KMS-11 (cell line): Measurements from ENCODE around the gene CDRT15L2.
"Not testable (repeated sequence)": the region's sequence is repeated elsewhere in the genome, so short reads cannot be mapped to it uniquely, and the experiment has no call there.

Experiments used
- H2AFZ ChIP-seq: fragments of 200-600 bp; sonication (generic); 2 replicates; pipeline ENCODE4 v1.6.1; 2016; ENCODE audit warnings: antibody characterized with exemption, mixed run types, low read depth
- H3K27ac ChIP-seq: fragments of 200-600 bp; sonication (generic); 2 replicates; pipeline ENCODE4 v1.6.1; 2016; ENCODE audit warnings: mild to moderate bottlenecking, mixed run types
- H3K27me3 ChIP-seq: fragments of 200-600 bp; sonication (generic); 2 replicates; pipeline ENCODE4 v1.6.1; 2017; ENCODE audit warnings: mild to moderate bottlenecking, low read depth, mixed run types, moderate library complexity; ENCODE audit not compliant: insufficient read depth
- H3K36me3 ChIP-seq: fragments of 200-600 bp; sonication (generic); 2 replicates; pipeline ENCODE4 v1.6.1; 2017; ENCODE audit warnings: mild to moderate bottlenecking, mixed run types; ENCODE audit not compliant: insufficient read depth
- H3K4me1 ChIP-seq: fragments of 200-600 bp; sonication (generic); 2 replicates; pipeline ENCODE4 v1.6.1; 2016; ENCODE audit warnings: mild to moderate bottlenecking, low read depth, mixed run types; ENCODE audit not compliant: poor library complexity, severe bottlenecking
- H3K4me2 ChIP-seq: fragments of 200-600 bp; sonication (generic); 2 replicates; pipeline ENCODE4 v1.7.0; 2016; ENCODE audit warnings: mild to moderate bottlenecking, mixed run types
- H3K4me3 ChIP-seq: fragments of 200-600 bp; sonication (generic); IDR thresholded peaks from 2 replicates; pipeline ENCODE4 v1.6.1; 2017; ENCODE audit warnings: low read depth, low read length, mixed read lengths; ENCODE audit not compliant: insufficient read depth
- H3K79me2 ChIP-seq: fragments of 200-600 bp; sonication (generic); 2 replicates; pipeline ENCODE4 v1.6.1; 2016; ENCODE audit warnings: low read depth, mixed run types; ENCODE audit not compliant: insufficient read depth
- H3K9ac ChIP-seq: fragments of 200-600 bp; sonication (generic); 2 replicates; pipeline ENCODE4 v1.6.1; 2016; ENCODE audit warnings: mild to moderate bottlenecking, mixed run types
- H4K20me1 ChIP-seq: fragments of 200-600 bp; sonication (generic); 2 replicates; pipeline ENCODE4 v1.6.1; 2016; ENCODE audit warnings: mild to moderate bottlenecking, mixed run types; ENCODE audit not compliant: insufficient read depth

The CDRT15L2 gene

GRCh38 chr17:20579424-20579823, at the start of gene CDRT15L2:
CDRT15L2 (plus strand) TSS chr17:20579724; CDS start chr17:20579744, 20 bp downstream.
- not testable (repeated sequence) for H3K4me3 ChIP-seq, H3K27ac ChIP-seq, H3K79me2 ChIP-seq, H4K20me1 ChIP-seq, H3K4me1 ChIP-seq, H3K4me2 ChIP-seq, H3K27me3 ChIP-seq, H2AFZ ChIP-seq, H3K36me3 ChIP-seq, H3K9ac ChIP-seq

- not testable (repeated sequence) for H4K20me1 ChIP-seq, H3K4me2 ChIP-seq, H3K27me3 ChIP-seq, H2AFZ ChIP-seq, H3K36me3 ChIP-seq, H3K27ac ChIP-seq, H3K4me3 ChIP-seq, H3K9ac ChIP-seq, H3K4me1 ChIP-seq, H3K79me2 ChIP-seq
Measured at GRCh38 chr17:20530104-20530503, 49.4 kb upstream of the CDRT15L2 start.

GRCh38 chr17:20532544-20533090, 46.9 kb upstream of the CDRT15L2 start:
- not testable (repeated sequence) for H2AFZ ChIP-seq, H3K9ac ChIP-seq, H3K36me3 ChIP-seq, H4K20me1 ChIP-seq, H3K79me2 ChIP-seq, H3K4me2 ChIP-seq, H3K27me3 ChIP-seq, H3K4me3 ChIP-seq, H3K4me1 ChIP-seq, H3K27ac ChIP-seq

GRCh38 chr17:20533206-20533605, 46.3 kb upstream of the CDRT15L2 start:
- not testable (repeated sequence) for H3K9ac ChIP-seq, H3K4me1 ChIP-seq, H4K20me1 ChIP-seq, H3K4me3 ChIP-seq, H3K79me2 ChIP-seq, H3K4me2 ChIP-seq, H2AFZ ChIP-seq, H3K36me3 ChIP-seq, H3K27me3 ChIP-seq, H3K27ac ChIP-seq

- H3K4me2 ChIP-seq, H3K27ac ChIP-seq, H3K79me2 ChIP-seq, H3K4me1 ChIP-seq, H3K9ac ChIP-seq, H3K36me3 ChIP-seq, H3K27me3 ChIP-seq, H4K20me1 ChIP-seq, H2AFZ ChIP-seq, H3K4me3 ChIP-seq: not testable (repeated sequence)
Measured at GRCh38 chr17:20534711-20535550, 44.6 kb upstream of the CDRT15L2 start.

GRCh38 chr17:20540414-20540813, 39.1 kb upstream of the CDRT15L2 start:
- not testable (repeated sequence) for H3K9ac ChIP-seq, H3K27me3 ChIP-seq, H4K20me1 ChIP-seq, H3K4me2 ChIP-seq, H3K79me2 ChIP-seq, H2AFZ ChIP-seq, H3K4me3 ChIP-seq, H3K27ac ChIP-seq, H3K4me1 ChIP-seq, H3K36me3 ChIP-seq

GRCh38 chr17:20540865-20541264, 38.7 kb upstream of the CDRT15L2 start:
- H3K9ac ChIP-seq, H3K4me2 ChIP-seq, H3K4me3 ChIP-seq, H3K36me3 ChIP-seq, H4K20me1 ChIP-seq, H3K27ac ChIP-seq, H3K27me3 ChIP-seq, H3K4me1 ChIP-seq, H3K79me2 ChIP-seq, H2AFZ ChIP-seq: not testable (repeated sequence)

GRCh38 chr17:20541853-20542546, 37.5 kb upstream of the CDRT15L2 start:
- H3K9ac ChIP-seq, H3K36me3 ChIP-seq, H3K27me3 ChIP-seq, H4K20me1 ChIP-seq, H3K79me2 ChIP-seq, H3K4me3 ChIP-seq, H3K4me2 ChIP-seq, H2AFZ ChIP-seq, H3K4me1 ChIP-seq, H3K27ac ChIP-seq: not testable (repeated sequence)

- not testable (repeated sequence) for H3K4me1 ChIP-seq, H2AFZ ChIP-seq, H3K79me2 ChIP-seq, H3K36me3 ChIP-seq, H3K4me3 ChIP-seq, H3K27me3 ChIP-seq, H4K20me1 ChIP-seq, H3K4me2 ChIP-seq, H3K9ac ChIP-seq, H3K27ac ChIP-seq
Measured at GRCh38 chr17:20547923-20548322, 31.6 kb upstream of the CDRT15L2 start.

- not testable (repeated sequence) for H3K79me2 ChIP-seq
Measured at GRCh38 chr17:20552920-20553319, 26.6 kb upstream of the CDRT15L2 start.

More at GRCh38 chr17:20552920-20553319, 26.6 kb upstream of the CDRT15L2 start:
- H3K4me1 ChIP-seq, H3K9ac ChIP-seq, H2AFZ ChIP-seq, H3K27ac ChIP-seq, H3K4me3 ChIP-seq, H4K20me1 ChIP-seq, H3K4me2 ChIP-seq, H3K27me3 ChIP-seq, H3K36me3 ChIP-seq: not testable (repeated sequence)
